GM18867 (cell line): ENCODE measurements around the gene PRPSAP1.
"Not testable (repeated sequence)": the region's sequence is repeated elsewhere in the genome, so short reads cannot be mapped to it uniquely, and the experiment has no call there.

Experiments used
- ATAC-seq: cut with Tn5 transposase; IDR thresholded peaks from one replicate; pipeline ENCODE4 v1.9.1; 2021; ENCODE audit warnings: mild to moderate bottlenecking, moderate library complexity; ENCODE audit not compliant: unreplicated experiment

Gene PRPSAP1

GRCh38 chr17:76327696-76328095 lies 26.0 kb downstream of the PRPSAP1 start:
- no peak for ATAC-seq

- ATAC-seq: no peak
Observed at GRCh38 chr17:76326306-76326705, 27.4 kb downstream of the PRPSAP1 start.

GRCh38 chr17:76318586-76318985 lies 35.1 kb downstream of the PRPSAP1 start:
- ATAC-seq: no peak

GRCh38 chr17:76317535-76317934 lies 36.2 kb downstream of the PRPSAP1 start:
- ATAC-seq: no peak

- ATAC-seq: no peak
Observed at GRCh38 chr17:76314392-76315227, 39.1 kb downstream of the PRPSAP1 start.

- no peak for ATAC-seq
Observed at GRCh38 chr17:76312735-76313134, 41.0 kb downstream of the PRPSAP1 start.

- ATAC-seq: no peak
Observed at GRCh38 chr17:76309461-76309860, 44.3 kb downstream of the PRPSAP1 start.

- ATAC-seq: no peak
Observed at GRCh38 chr17:76307966-76308338, 45.8 kb downstream of the PRPSAP1 start, which contains the start of gene QRICH2. Gene QRICH2 (minus strand): TSS chr17:76308276. CDS start chr17:76307998, 278 bp downstream.

GRCh38 chr17:76307299-76307965 lies 46.3 kb downstream of the PRPSAP1 start:
- no peak for ATAC-seq

GRCh38 chr17:76305135-76305454 lies 48.6 kb downstream of the PRPSAP1 start:
- not testable (repeated sequence) for ATAC-seq

- no peak for ATAC-seq
Observed at GRCh38 chr17:76304226-76305134, 49.2 kb downstream of the PRPSAP1 start.

GRCh38 chr17:76297436-76297835 lies 56.3 kb downstream of the PRPSAP1 start:
- no peak for ATAC-seq

GRCh38 chr17:76296889-76297288 lies 56.8 kb downstream of the PRPSAP1 start:
- ATAC-seq: no peak

- ATAC-seq: no peak
Observed at GRCh38 chr17:76296186-76296585, 57.5 kb downstream of the PRPSAP1 start.

- ATAC-seq: no peak
Observed at GRCh38 chr17:76293106-76293505, 60.6 kb downstream of the PRPSAP1 start.

GRCh38 chr17:76292567-76292966 lies 61.1 kb downstream of the PRPSAP1 start:
- ATAC-seq: no peak

GRCh38 chr17:76281573-76282371 lies 71.9 kb downstream of the PRPSAP1 start:
- ATAC-seq: no peak

GRCh38 chr17:76280650-76281049 lies 73.1 kb downstream of the PRPSAP1 start:
- no peak for ATAC-seq

GRCh38 chr17:76279742-76280287 lies 73.9 kb downstream of the PRPSAP1 start:
- ATAC-seq: no peak
